ENCODE data around the gene TBC1D9B.
"Not testable (repeated sequence)": the region's sequence is repeated elsewhere in the genome, so short reads cannot be mapped to it uniquely, and the experiment has no call there.

The TBC1D9B gene

DNA sequence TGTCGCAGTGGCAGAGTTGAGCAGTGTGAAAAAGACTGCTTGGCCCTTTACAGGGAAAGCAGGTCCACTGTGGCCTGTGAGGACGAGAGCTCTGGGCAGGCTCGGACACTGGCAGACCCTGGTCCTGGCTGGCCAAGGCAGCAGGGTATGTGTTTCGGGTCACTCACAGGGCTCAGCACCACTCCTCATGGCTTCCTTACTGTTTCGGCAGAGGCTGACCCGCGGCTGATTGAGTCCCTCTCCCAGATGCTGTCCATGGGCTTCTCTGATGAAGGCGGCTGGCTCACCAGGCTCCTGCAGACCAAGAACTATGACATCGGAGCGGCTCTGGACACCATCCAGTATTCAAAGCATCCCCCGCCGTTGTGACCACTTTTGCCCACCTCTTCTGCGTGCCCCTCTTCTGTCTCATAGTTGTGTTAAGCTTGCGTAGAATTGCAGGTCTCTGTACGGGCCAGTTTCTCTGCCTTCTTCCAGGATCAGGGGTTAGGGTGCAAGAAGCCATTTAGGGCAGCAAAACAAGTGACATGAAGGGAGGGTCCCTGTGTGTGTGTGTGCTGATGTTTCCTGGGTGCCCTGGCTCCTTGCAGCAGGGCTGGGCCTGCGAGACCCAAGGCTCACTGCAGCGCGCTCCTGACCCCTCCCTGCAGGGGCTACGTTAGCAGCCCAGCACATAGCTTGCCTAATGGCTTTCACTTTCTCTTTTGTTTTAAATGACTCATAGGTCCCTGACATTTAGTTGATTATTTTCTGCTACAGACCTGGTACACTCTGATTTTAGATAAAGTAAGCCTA, 71.3 kb downstream of the TBC1D9B start:
- peak in 1 of 2 donors; percentile 83 for DNase-seq

DNA sequence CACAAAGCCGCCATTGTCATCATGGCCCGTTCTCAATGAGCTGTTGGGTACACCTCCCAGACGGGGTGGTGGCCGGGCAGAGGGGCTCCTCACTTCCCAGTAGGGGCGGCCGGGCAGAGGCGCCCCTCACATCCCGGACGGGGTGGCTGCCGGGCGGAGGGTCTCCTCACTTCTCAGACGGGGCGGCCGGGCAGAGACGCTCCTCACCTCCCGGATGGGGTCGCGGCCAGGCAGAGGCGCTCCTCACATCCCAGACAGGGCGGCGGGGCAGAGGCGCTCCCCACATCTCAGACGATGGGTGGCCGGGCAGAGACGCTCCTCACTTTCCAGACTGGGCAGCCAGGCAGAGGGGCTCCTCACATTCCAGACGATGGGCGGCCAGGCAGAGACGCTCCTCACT, 72.8 kb downstream of the TBC1D9B start:
- not testable (repeated sequence) for DNase-seq

DNA sequence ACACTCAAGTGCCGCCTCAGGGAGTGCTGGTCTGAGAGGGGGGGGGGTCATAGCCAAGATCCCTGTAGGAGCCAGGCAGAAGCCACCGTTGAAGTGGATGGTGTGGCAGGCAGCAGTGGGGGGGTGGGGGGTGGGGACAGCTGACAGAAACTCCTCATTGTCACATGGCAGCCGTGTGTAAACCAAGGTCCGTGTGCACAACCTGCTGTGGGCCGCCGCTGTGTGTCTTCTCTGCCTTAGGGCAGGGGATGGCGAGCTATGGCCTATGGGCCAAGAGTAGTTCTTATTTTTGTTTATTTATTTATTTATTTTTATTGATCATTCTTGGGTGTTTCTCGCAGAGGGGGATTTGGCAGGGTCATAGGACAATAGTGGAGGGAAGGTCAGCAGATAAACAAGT, 73.6 kb downstream of the TBC1D9B start:
- DNase-seq, result no peak

DNA sequence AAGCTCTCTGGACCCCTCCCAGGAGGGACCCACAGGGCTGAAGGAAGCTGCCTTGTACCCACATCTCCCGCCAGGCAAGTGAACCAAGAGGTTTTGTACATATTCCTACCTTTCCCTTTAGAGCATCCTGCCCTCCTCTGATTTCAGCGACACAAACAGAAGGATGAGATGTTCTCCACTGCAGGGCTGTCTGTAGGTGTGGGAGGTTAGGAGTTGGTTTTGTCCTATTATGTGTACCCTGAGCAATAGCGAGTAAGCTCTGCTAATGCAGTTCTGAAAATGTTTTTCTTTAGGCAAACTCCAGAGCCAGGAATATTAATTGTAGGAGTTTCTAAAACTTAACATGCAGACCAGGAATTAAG, 74.0 kb downstream of the TBC1D9B start:
- DNase-seq, result no peak

DNA sequence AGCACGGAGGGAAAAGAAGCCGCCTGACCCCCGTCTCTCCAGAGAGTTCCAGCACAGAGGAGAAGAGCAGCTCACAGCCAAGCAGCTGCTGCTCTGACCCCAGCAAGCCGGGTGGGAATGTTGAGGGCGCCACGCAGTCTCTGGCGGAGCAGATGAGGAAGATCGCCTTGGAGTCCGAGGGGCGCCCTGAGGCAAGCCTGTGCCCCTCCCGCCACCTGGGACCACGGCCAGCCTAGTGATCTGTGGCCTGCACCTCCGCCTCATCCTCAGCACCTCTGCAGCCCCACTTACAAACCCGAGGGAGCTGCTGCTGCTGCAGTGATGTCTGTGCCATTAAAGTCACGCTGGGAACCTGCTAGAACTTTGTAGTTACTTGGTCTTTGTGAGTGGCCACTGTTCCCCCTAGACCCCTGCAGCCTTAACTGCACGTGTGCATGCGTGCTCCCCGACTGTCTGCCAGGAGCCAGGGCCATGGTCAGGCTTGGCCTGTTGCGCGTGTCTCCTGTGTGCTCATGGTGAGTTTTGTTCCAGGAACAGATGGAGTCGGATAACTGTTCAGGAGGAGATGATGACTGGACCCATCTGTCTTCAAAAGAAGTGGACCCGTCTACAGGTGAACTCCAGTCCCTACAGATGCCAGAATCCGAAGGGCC, 74.5 kb downstream of the TBC1D9B start:
- DNase-seq, result no peak

DNA sequence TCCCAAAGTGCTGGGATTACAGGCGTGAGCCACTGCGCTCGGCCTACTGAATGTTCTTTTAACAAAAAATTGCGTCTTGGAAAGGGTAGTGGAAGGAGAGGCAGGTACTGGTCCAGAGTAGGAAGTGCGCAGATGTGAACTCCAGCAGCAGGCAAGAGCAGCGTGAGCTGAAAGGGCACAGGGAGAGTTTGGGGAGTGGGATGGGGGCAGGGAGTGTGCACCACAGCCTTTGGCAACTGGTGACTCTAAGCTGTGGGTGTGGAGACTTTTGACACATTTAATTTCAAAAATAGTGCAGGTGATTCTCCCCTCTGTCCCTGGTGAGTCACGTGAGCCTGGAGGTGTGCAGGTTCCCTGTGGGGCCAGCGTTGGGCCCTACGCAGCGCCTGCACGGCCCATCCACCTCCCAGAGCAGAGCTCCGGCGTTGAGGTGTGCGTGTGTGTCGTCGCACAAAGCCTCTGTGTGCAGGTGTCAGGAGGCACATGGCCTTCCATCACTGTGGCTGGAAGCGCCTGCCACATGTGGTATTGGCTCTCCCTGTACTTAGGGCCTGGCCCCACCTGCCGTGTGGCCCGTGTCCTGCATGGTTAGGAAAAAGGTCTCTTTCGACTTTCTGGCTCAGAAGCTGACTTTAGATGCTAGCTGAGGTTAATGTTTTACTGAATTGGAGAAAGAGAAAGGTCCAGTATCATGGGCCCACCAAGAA, 75.5 kb downstream of the TBC1D9B start:
- no peak for DNase-seq

DNA sequence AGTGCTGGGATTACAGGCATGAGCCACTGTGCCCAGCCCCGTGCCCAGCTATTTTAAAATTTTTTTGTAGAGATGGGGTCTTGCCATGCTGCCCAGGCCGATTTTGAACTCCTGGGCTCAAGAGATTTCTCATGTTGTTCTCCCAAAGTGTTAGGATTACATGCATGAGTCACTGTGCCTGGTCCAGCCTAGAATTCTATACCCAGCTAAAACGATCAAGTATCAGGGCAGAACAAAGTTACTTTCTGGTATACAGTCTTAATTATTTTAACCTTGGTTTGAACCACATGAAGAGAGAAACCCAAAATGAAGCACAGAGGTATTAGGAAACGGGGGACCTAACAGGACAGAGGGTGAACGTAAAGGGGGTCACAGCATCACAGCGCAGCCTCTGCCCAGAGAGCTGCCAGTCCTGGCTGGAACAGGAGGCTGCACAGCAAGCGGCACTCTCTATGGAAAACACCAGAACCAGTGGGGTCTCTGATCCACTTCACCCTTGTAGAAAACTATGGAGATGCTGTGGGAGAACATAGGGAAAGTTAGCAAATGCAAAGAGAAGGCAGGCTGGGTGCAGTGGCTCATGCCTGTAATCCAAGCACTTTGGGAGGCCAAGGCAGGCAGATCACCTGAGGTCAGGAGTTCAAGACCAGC, 76.8 kb downstream of the TBC1D9B start:
- no peak for DNase-seq

DNA sequence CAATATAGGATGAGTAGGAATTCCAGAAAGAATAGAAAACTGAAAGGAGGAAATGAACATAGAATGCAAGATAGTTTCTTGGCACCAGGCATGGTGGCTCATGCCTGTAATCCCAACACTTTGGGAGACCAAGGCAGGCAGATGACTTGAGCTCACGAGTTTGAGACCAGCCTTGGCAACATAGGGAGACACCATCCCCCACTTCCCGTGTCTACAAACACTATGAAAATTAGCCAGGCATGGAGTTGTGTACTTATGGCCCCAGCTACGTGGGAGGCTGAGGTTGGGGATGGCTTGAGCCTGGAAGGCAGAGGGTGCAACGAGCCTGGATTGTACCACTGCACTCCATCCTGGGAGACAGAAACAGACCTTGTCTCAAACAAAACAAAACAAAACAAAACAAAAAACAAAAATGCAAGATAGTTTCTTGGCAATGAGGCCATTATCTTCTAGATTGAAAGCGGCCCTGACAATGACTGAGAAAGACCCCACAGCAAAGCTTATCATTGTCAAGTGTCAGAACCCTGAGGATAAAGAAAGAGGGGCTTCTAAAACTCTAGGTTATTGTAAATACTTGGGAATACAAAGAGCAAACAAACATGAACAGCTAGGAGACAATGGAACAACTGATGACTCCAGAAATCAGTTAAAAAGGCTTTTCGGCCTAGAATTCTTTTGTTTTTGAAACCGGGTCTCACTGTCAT, 77.8 kb downstream of the TBC1D9B start:
- no peak for DNase-seq

DNA sequence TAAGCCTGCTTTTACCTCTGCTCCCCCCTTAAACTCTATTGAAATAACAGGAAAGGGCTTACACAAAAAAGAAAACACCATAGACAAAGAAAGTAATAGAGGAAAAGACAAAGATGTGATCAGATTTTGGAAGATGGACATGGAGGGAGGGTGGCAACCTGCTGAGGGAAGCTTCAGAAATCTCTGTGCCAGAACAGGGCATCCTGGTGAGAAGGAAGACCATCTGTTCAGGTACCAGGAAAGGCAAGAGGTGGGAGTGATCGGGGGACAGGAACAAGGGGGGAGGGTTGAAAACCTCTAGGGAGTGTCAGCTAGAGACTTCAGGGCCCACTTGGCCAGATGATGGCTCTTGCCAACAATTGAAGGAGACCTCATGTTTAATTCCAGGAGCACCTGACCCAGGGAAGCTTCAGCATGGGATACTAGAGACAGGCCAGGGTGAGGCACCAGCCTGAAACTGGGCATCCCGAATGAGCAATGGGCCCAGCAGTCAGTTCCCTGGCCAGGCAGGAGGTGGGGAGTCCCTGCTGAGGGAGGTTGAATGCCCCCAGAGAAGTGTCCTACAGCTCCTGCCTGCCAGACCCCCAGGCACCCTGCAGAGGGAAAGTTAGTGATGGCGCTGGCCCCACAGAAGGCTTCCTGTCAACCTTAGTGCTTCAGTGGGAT, 78.8 kb downstream of the TBC1D9B start:
- no peak for DNase-seq

DNA sequence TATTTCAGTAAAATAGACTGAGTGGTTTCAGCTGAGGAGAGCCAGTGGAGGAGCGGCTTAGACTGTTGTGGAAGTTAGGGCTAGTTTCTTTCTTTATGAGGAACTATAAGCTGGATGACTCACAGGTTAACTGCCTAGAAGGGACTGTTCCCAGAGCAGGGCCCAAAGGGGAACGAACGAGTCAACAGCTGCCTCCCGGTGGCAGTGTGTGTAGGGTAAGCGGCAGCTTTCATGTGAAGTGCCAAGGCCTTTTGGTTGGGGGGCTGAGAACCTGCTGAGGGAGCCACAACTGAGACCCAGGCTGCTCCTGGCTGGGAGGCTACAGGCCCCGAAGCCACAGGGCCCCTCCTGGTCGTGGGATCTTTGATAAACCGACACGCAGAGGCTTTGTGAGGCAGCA, 80.0 kb downstream of the TBC1D9B start:
- DNase-seq, result peak; percentile 17 to 93

DNA sequence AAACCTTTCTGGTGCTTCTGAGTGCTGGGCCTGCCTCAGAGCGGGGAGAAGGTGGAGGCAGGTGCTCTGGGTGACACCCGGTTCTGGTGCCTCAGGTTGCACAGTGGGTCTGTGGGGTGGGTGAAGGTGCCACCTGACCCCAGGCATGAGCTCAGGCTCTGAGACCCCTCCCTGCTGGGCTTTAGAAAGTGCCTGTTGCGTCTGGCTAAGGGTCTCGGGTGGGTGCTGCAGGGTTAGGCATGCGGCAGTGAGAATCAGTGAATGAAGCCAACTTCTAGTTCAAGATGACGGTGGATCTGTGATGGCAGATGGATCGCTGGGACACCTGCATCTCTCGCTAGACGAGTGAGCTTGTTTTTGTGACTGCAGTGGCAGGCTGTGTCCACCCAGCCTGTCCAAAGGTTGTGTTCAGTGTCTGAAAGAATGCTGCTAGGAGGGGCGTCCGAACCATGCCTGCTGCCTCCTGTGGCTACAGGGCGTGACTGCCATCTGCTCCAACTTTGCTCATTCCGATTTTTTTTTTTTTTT, 82.0 kb downstream of the TBC1D9B start:
- no peak for DNase-seq

DNA sequence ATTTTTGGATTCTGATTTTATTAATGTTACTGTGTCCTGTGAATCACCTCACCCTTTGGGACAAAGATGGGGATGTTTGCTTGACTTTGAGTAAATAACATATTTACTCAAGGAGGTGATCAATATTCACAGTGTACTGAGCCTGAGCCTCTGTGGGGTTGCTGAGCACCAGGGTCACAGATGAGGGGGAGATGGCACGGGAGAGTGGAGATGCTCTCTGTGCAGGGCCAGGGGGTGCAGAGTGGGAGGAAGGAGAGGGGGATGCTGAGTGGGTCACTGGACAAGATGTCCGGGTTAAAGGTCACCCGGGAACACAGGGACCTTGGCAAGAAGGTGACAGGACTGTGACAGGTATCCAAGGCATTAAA, 83.0 kb downstream of the TBC1D9B start:
- DNase-seq, result no peak

DNA sequence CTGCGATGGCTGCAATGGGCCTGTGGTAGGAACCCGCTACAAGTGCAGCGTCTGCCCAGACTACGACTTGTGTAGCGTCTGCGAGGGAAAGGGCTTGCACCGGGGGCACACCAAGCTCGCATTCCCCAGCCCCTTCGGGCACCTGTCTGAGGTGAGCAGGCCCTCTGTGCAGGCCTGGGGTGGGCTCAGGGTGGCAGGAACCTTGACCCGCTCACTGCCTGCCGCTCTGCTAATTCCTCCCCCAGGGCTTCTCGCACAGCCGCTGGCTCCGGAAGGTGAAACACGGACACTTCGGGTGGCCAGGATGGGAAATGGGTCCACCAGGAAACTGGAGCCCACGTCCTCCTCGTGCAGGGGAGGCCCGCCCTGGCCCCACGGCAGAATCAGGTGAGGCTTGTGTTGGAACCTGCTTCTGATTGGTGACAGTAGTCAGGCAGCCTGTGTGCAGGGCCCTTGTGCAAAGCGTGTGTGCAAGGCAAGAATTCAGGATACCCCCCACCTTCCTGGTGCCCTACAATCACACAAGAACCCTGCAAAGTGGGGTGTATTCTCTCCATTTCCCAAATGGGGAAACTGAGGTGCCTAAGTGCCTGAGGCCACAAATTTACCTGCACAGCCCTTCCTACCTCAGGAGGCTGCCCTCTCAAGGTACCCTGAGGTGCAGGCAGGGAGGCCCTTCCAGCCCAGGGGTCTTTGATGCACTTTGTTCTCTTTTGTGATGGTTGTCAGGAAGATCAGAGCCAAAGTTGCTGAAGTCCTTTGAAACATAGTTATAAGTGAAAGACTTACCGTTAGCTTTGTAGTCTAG, 83.6 kb downstream of the TBC1D9B start:
- no peak for DNase-seq

DNA sequence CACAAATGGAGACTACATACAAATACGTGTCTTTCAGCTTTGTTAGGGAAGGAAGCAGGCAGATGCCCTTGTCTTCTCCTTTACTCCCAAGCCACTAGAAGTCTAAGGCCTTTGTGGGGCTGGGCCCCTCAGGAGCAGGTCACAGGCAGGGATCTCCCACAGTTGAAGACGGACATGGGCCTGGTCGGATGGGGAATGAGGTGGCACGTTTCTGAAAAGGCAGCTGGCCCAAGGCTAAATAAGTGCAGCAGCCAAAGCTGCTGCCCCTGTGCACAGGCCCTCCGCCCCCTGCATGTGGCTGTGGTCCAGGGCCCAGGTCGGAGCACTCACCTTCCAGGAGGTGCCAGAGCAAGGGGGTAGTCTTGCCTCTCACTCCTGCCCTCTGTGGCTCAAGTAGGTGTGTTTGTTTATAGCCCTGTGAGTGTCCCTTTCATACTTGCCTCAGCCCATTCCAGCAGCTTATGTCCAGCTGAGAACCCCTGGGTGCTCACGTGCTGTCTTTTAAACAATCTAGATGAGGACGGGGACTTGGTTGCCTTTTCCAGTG, 85.2 kb downstream of the TBC1D9B start:
- no peak for DNase-seq

DNA sequence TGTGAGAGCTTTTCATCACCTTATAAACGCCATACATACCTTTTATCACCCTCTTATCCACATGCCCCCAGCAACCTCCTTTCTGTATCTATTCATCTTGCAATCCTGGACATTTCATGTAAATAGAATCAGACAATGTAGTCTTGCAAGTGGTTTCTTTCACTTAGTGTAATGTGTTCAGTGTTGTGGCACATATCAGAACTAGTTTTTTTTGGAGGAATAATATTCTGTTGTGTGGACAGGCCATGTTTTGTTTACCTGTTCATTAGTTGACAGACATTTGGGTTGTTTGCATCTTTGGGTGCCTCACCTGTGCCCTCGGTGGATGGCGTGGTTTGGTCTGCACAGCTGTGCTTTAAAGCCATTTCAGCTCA, 85.7 kb downstream of the TBC1D9B start:
- no peak for DNase-seq

DNA sequence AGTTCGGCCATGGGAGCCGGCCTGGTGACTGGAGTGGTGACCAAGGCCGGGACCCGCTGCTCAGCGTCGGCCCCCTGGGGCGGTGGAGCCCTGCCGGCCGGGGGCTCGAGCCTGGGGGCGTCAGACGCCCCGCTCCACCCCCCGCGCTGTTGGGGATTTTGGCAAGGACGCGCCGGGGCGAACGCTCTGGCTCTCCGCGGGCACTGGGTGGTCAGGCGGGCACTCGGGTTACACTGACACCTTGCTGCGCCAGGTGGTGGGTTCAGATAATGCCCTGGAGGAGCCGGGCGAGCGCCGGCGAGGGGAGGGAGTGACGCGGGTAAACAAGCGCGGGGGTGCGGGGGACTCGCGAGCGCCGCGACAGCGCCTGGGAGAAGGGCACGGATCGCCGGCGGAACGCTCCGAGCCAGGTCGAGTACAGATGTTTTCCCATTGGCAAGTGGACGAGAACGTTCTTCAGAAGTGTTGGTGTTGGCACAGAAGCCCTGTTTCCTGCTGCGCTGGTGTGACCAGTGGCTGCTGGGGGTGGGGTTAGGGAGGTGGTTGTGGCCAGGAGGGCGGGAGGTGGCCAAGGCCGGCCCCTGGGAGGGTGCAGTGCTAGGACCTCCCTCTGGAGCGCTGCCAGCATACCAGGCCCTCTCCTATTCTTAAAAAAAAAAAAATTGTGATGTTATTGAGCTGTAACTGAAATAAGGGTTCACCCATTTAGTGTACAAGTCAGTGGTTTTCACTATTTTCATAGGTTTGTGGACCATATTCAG, 86.2 kb downstream of the TBC1D9B start:
- peak; percentile 68 to 76 for DNase-seq

DNA sequence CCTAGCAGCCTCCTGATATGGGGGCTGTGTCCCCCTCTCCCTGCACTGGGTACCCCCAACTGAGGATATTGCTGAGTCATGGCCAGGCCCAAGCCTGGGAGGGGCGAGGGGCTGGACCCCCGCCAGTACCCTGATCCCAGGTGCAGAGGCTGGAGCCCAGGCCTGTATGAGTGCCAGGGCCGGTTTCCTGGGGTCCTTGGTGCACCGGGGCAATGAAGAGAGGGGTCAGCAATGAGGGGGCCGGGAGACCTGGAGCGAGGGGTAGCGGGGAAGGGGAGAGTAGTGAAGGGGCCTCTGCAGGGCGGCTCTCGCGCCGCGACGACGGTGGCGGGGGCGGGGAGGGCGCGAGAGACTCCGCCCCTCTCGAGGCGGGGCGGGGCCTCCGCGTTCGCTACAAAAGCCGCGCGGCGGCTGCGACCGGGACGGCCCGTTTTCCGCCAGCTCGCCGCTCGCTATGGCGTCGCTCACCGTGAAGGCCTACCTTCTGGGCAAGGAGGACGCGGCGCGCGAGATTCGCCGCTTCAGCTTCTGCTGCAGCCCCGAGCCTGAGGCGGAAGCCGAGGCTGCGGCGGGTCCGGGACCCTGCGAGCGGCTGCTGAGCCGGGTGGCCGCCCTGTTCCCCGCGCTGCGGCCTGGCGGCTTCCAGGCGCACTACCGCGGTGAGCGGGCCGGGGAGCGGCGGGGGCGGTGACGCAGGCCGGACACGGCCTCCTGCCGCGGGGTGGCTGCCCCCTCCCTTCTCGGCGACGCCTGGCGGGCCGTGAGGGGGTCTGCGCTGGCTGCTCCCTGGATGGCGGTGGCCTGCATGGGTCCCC, 87.0 kb downstream of the TBC1D9B start, which contains the start of gene SQSTM1:
TSS of gene SQSTM1 (plus strand) at position 423 of the 815 bp plus-strand sequence. CDS start at position 455, 32 bp downstream.
- peak; percentile 63 for DNase-seq

DNA sequence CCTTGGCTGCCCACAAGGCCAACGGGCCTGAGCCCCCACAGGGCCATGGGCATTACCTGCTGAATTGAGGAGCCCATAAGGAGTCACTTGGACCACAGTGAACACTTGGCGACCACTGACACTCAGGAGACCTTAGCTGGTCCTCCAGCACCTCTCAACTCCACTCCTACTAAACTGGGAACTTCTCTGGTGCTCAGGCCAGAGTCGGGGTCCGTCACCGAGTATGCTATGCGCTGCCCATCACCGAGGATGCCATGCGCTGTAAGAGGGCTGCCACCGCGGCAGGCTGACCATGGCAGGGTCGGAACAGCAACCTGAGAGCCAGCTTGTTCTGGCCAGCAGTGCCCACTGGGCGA, 87.6 kb downstream of the TBC1D9B start:
- DNase-seq, result no peak

Measured in bone marrow (tissue), 2 donors.